GM12864 (cell line): ENCODE data around the gene GLIS2.
A peak's percentile ranks its signal among the peaks of the same experiment; 100 is the strongest.

ENCODE experiments used
- DNase-seq: peaks from one replicate; pipeline ENCODE4 v3.0.0-alpha.2; 2011; ENCODE audit warnings: low read depth
- H3K4me3 ChIP-seq: 2 replicates; pipeline ENCODE4 v1.5.1; 2011; ENCODE audit warnings: mild to moderate bottlenecking, low read depth, low read length, control low read depth
- CTCF ChIP-seq: IDR thresholded peaks from 2 replicates; pipeline ENCODE4 v1.5.1; 2011; ENCODE audit warnings: low read depth, mild to moderate bottlenecking, moderate library complexity, low read length, control low read depth, inconsistent platforms; ENCODE audit errors: missing control alignments

The GLIS2 gene

GRCh38 chr16:4349332-4349731 lies 33.5 kb downstream of the GLIS2 start:
- no peak overlapping the region for H3K4me3 ChIP-seq
- no peak for DNase-seq
- no peak for TF ChIP-seq CTCF

GRCh38 chr16:4350365-4350786 lies 34.5 kb downstream of the GLIS2 start:
- H3K4me3 ChIP-seq = peak overlapping the region; percentile 100
- no peak for DNase-seq
- TF ChIP-seq CTCF = no peak

GRCh38 chr16:4350787-4351659 lies 35.2 kb downstream of the GLIS2 start, which contains the start of gene PAM16:
Gene PAM16, minus strand, starts transcription at chr16:4351321. Its CDS starts 87 bp downstream, at chr16:4351234.
- peak; percentile 83 for DNase-seq
- no peak for TF ChIP-seq CTCF
- peak within 1 kb of the TSS; percentile 100 for H3K4me3 ChIP-seq

GRCh38 chr16:4351880-4352279 lies 36.0 kb downstream of the GLIS2 start:
- no peak overlapping the region for H3K4me3 ChIP-seq
- no peak for DNase-seq
- no peak for TF ChIP-seq CTCF

GRCh38 chr16:4352843-4353242 lies 37.0 kb downstream of the GLIS2 start:
- no peak for DNase-seq
- TF ChIP-seq CTCF = no peak
- no peak overlapping the region for H3K4me3 ChIP-seq

GRCh38 chr16:4353675-4354074 lies 37.8 kb downstream of the GLIS2 start:
- H3K4me3 ChIP-seq = no peak overlapping the region
- DNase-seq = no peak
- no peak for TF ChIP-seq CTCF
